ENCODE results near the gene CORO1C.

DNA sequence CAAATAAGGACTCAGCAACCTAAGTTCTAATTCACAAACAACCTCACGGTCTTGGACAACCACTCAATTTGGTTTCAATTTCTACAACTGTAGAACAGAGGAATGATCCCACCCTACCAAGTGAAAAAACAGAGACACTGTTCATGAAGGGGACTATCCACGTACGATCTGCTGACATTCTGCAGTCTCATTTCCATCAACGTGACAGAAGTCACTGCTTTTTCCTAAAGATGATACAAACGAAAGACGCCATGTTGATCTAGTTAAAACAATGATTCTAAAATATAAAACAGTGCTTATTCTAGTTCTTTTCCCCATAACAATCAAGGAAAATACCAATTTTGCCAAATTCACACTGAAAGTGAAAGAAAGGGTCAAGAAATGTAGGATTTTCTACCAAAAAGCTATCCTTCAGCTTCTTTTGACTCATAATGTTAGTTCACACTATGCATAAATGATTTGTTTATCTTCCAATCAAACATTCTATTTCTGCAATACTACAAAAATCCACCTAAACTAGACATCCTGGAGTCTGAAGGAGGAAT is 38.1 kb downstream of the CORO1C start:
- TF ChIP-seq CTCF (IDR thresholded peaks at IDR 0.05; ENCODE audit: low read depth, low read length) (no peak), EZH2phosphoT487 (IDR thresholded peaks at IDR 0.05; ENCODE audit: low read depth) (no peak)
